ENCODE measurements around the gene LLPH.

Gene LLPH

DNA sequence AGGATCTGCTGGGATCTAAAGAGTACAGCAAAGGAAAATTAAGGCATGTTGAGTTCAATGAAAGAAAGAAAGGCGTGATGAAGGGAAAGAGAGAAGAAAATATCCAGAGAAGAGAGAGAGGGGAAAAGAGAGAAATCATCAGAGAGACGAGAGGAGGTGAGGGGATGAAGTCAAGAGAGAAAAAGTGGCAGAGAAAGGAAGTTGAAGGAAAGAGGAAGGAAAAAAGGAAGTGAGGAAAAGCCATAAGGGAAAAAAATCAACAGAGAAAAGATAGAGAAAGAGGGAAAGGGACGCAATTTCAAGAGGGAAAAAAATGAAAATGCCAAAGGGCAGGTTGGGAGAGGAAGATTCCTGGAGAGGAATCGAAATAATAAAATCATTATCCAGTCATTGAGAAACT lies 40.4 kb downstream of the LLPH start:
- no peak for DNase-seq (ENCODE audit: low spot score)

DNA sequence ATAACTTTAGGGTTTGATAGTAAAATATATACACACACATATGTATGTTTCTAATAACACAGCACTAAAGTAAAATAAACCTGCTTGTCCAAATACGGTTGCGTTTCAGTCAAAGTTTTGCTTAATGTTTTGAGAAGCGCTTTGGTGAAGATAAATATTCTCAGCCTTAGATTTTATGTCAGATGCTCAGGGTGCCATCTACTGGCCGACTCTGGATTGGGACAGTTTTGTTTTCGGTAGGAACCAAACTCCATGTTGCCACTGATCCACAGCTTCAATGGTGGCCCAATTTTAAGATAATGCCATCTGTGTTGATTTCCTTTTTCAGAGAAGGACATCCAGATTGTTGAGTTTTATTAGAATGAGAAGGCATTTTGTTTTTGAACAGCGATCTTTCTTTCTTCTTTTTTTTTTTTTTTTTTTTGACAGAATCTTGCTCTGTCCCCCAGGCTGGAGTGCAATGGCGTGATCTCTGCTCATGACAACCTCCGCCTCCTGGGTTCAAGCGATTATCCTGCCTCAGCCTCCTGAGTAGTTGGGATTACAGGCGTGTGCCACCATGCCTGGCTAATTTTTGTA lies 43.1 kb downstream of the LLPH start:
- peak; percentile 25 for DNase-seq (ENCODE audit: low spot score)

DNA sequence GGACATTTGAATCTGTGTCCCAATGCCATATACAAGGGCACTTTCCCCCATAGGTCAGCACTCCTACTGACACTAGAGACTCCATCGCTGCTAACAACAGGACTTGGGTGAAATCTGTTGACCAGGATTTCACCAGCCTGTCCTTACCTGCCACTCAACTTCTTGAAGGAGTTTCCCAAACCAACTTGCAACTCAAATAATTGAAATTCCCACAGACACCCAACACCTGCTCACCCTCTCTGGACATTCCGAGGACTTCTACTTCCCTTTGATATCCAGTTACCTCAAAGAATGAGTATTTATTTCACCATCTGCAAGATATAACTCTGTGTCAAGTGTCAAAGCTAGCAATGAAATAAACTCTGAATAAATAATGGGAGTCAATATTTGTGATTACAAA lies 44.6 kb downstream of the LLPH start:
- no peak for DNase-seq (ENCODE audit: low spot score)

- no peak for DNase-seq (ENCODE audit: low spot score)
Measured at GRCh38 chr12:66085213-66085612, 45.3 kb downstream of the LLPH start.

DNA sequence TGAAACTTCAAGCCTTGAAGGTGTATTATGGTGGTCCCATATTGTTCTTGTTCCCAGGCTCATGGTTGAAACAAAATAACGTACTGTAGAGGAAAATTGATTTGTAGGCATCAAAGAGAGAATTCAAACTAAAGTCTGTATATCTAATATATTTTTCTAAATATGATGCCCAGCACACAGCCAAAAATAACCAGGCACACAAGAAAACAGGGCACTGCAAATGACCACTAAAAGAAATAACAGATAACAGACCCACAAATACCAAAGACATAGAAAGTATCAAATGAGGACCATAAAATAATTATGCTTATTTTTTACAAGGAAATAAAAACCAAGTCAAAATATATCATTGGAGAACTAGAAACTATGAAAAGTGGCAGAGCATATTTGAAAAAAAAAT lies 46.8 kb downstream of the LLPH start:
- no peak for DNase-seq (ENCODE audit: low spot score)

DNA sequence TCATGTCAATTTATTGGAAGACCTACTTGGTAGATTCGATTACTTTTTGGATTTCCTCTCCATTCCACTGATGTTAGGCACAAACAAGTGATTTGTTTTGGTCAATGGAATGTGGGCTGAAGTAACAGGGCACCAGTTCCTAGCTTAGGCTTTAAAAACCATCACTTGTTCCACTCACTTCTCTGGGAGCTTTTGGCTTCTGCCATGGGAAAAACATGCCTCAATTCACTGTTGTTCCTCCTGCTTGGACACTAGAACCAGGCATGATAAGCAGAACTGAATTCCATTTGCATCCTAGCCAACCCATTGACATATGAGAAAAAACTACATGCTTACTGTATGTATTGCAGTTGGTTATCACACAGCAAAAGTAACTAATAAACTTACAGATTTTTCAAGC lies 47.8 kb downstream of the LLPH start:
- no peak for DNase-seq (ENCODE audit: low spot score)

- no peak for DNase-seq (ENCODE audit: low spot score)
Measured at GRCh38 chr12:66080791-66081190, 49.8 kb downstream of the LLPH start.

GRCh38 chr12:66077542-66077941 lies 53.0 kb downstream of the LLPH start:
- DNase-seq (ENCODE audit: low spot score) = no peak

GRCh38 chr12:66074561-66074960 lies 56.0 kb downstream of the LLPH start:
- no peak for DNase-seq (ENCODE audit: low spot score)

DNA sequence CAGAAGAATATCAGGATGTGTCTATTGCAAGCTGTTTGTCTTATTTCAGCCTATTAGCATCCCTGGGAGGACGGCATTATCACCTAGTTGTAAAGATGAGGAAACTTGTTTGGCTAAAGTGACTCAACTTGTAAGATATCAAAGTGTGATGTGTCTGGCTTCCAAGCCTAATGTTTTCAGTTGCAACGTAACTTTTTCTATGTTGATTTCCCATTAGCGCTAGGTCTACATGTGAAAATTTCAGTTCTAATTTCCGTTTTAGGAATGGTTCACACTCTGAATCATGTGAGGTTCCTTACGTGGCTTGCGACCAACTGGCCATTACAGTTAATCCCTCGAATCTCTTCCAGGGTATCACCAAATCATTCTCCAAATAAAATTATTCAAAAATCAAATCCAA lies 58.0 kb downstream of the LLPH start:
- no peak for DNase-seq (ENCODE audit: low spot score)

DNA sequence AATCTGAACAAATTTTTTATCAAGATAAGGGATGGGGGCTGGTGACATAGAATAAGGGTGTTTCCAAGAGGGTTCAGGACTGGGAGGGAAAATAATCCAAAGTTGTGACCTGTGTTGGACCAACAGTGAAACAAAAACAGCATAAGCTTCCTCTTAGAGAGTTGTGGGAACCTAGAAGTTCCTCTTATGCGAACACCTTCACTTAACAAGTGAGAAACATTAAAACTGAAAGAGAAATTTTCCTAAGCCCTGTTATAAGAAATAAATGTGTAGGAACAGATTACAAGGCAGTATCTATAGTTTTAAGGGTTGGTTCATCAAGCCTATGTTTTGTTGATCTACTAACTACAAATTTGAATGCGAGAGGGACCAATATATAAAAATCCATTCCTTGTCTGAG lies 58.4 kb downstream of the LLPH start:
- DNase-seq (ENCODE audit: low spot score) = no peak

DNA sequence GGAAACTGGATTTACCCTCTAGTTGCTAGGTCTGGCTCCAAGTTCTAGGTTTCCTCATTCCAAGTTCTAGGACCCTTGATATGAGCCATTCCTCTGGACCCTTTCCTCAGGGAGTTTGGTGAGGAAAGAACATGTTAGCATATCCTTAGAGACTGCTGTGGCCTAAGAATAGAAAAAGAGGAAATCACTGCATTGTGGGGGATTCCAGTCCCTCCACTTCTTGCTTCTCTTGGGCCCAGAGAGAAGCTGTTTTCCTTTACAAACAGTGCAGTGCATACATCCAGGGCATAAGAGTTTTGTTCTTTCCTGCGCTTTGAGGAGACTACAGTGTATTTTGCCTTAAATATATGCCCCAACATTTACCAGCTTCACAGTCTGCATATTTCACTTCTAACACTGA lies 59.0 kb downstream of the LLPH start:
- no peak for DNase-seq (ENCODE audit: low spot score)

DNA sequence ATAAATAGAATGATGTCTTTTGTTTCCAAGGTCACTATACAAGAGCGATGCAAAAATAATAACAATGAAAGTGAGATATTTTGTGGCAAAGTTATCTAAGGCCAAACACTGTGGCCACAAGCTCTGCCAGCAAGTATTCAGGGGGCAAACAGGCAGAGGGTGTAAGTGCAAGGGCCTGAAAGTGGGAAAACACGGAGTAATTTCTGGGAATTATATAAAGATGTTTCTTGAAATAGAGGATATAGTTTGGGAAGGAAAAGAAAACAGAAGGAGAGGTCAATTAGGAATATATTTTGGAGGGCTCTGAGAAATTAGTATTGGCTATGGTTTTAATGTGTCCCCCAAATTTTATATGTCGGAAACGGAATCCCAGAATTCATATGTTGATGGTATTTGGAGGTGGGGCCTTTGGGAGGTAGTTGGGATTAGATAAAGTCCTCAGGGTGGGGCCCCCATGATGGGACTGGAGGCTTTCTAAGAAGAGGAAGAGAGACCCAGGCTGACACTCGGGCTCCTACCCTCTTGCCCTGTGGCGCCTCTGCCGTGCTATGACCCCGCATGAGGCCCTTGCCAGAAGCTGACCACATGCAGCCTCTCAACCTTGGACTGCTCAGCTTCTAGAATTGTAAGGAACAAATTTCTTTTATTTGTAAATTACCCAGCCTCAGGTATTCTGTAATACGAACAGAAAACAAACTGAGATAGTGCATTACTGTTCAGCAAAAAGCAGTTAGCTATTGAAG lies 60.0 kb downstream of the LLPH start:
- DNase-seq (ENCODE audit: low spot score) = no peak

GRCh38 chr12:66066929-66067523 lies 63.5 kb downstream of the LLPH start:
- DNase-seq (ENCODE audit: low spot score) = no peak

All from germinal center (tissue), 1 donor.